ENCODE data around the gene CTRB1.
"Not testable (repeated sequence)": the region's sequence is repeated elsewhere in the genome, so short reads cannot be mapped to it uniquely, and the experiment has no call there.

Gene CTRB1

DNA sequence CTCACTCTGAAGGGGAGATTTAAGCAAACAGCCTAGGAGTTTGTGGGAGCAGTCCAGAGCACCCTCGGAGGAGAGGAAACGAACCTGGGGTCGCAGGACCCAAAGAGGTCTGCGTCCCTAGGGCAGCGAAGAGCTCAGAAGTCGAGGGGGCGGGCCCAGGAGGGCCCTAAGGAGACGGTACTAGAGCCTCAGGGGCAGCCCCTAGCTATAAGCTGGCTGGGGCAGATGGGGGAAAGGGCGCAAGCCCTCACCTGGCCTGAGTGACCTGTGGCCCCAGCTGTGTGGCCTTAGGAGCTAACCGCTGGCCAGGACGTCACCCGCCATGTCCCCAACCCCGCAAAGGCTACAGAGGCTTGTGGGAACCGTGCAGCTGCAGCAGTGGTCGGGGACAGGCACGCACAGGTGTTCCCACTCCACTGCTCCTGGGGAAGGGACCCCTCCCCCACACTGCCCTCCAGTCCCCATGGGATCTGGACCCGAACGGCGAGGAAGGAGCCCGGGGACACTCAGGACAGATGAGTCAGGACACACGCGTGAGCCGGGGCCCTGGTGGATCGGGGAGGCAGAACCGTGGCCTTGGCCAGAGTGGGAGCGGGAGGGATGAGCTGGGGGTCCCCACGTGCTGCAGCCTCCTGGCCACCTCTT is 9.8 kb upstream of the CTRB1 start:
- no peak for DNase-seq (ENCODE audit: low read depth)
- H3K4me3 ChIP-seq (ENCODE audit: control insufficient read depth, low read depth, low read length): no peak overlapping the region
- TF ChIP-seq, protein P1, sequence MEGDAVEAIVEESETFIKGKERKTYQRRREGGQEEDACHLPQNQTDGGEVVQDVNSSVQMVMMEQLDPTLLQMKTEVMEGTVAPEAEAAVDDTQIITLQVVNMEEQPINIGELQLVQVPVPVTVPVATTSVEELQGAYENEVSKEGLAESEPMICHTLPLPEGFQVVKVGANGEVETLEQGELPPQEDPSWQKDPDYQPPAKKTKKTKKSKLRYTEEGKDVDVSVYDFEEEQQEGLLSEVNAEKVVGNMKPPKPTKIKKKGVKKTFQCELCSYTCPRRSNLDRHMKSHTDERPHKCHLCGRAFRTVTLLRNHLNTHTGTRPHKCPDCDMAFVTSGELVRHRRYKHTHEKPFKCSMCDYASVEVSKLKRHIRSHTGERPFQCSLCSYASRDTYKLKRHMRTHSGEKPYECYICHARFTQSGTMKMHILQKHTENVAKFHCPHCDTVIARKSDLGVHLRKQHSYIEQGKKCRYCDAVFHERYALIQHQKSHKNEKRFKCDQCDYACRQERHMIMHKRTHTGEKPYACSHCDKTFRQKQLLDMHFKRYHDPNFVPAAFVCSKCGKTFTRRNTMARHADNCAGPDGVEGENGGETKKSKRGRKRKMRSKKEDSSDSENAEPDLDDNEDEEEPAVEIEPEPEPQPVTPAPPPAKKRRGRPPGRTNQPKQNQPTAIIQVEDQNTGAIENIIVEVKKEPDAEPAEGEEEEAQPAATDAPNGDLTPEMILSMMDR (conservative IDR thresholded peaks at IDR 0.05; ENCODE audit: control insufficient read depth, insufficient read depth, low read depth, low read length): no peak

DNA sequence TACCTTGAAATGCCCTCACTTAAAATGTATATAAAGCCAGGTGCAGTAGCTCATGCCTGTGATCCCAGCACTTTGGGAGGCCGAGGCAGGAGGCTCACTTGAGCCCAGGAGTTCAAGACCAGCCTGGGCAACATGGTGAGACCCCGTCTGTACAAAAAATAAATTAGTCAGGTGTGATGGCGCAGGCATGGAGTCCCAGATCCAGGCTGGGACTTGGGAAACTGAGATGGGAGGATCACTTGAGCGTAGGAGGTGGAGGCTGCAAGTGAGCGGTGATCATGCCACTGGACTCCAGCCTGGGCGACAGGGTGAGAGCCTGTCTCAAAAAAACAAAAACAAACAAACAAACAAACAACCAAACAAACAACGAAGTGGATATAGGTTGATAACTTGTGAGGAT is 9.3 kb upstream of the CTRB1 start:
- not testable (repeated sequence) for DNase-seq (ENCODE audit: low read depth); H3K4me3 ChIP-seq (ENCODE audit: control insufficient read depth, low read depth, low read length)

DNA sequence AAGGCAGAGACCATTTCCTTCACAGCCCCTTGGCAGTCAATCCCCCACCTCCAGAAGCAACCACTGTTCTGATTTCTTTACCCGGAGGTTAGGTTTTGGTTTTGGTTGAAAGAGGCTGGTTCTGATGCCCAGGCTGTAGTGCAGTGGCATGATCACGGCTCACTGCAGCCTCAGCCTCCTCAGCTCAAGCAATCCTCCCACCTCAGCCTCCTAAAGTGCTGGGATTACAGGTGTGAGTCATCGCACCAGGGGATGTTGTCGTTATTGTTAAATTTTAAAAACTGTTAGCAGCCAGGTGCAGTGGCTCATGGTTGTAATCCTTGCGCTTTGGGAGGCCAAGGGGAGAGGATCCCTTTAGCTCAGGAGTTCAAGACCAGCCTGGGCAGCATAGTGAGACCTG is 8.8 kb upstream of the CTRB1 start:
- TF ChIP-seq, protein P1 (conservative IDR thresholded peaks at IDR 0.05; ENCODE audit: control insufficient read depth, insufficient read depth, low read depth, low read length): no peak
- H3K4me3 ChIP-seq (ENCODE audit: control insufficient read depth, low read depth, low read length): no peak overlapping the region
- no peak for DNase-seq (ENCODE audit: low read depth)

DNA sequence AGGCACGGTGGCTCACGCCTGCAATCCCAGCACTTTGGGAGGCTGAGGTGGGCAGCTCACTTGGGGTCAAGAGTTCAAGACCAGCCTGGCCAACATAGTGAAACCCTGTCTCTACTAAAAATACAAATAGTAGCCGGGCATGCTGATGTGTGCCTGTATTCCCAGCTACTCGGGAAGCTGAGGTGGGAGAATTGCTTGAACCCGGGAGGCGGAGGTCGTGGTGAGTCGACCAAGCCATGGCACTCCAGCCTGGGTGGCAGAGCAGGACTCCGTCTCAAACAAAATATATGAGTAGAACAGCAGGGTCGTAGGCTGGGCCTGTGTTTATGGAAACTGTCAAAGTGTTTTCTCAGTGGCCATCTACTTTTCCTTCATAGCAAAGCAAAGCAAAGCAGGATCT is 7.5 kb upstream of the CTRB1 start:
- not testable (repeated sequence) for DNase-seq (ENCODE audit: low read depth); H3K4me3 ChIP-seq (ENCODE audit: control insufficient read depth, low read depth, low read length)

DNA sequence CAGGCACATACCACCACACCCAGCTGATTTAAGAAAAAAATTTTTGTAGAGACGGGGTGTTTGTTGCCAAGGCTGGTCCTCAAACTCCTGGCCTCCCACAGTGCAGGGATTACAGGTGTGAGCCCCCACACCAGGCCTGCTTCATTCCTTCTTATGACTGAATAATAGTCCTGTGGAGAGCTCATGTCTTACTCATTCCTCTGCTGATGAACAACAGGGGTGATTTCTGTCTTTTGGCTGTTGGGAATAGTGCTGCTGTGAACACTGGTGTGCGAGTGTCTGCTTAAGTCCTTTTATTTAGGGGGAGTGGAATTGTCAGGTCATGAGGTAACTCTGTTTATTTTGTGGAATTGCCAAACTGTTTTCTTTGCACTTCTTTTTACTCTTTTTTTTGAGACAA is 2.7 kb upstream of the CTRB1 start:
- no peak overlapping the region for H3K4me3 ChIP-seq (ENCODE audit: control insufficient read depth, low read depth, low read length)
- TF ChIP-seq, protein P1 (conservative IDR thresholded peaks at IDR 0.05; ENCODE audit: control insufficient read depth, insufficient read depth, low read depth, low read length): no peak
- no peak for DNase-seq (ENCODE audit: low read depth)

DNA sequence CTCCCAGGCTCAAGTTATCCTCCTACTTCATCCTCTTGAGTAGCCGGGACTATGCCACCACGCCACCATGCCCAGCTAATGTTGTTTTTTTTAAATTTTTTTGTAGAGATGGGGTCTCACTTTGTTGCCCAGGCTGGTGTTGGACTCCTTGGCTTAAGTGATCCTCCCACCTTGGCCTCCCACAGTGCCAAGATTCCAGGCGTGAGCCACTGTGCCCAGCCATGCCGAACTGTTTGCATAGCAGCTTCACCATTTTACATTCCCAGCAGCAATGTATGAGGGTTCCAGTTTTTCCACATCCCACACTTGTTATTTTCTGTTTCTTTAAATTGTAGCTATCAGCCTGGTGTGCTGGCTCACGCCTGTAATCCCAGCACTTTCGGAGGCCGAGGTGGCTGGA is 2.2 kb upstream of the CTRB1 start:
- TF ChIP-seq, protein P1 (conservative IDR thresholded peaks at IDR 0.05; ENCODE audit: control insufficient read depth, insufficient read depth, low read depth, low read length): no peak
- no peak for DNase-seq (ENCODE audit: low read depth)
- no peak overlapping the region for H3K4me3 ChIP-seq (ENCODE audit: control insufficient read depth, low read depth, low read length)

DNA sequence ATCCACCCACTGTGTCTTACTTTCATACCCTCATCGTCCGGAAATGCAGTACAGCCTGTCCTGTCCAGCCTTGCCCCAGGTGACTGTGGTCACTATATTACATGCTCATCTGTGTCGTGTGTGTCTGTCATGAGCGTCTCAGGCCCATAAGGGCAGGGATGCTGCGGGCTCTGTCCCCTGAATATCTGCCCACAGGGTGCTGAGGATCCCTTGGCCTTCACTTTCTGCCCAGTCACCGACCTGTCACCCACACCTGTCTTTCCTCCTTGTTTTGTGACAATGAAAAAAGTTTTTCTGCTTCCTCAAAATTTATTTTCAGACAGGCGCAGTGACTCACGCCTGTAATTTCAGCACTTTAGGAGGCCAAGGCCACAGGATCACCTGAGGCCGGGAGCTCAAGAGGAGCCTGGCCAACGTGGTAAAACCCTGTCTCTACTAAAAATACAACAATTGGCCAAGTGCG is 1.4 kb upstream of the CTRB1 start:
- DNase-seq (ENCODE audit: low read depth): no peak
- TF ChIP-seq, protein P1 (conservative IDR thresholded peaks at IDR 0.05; ENCODE audit: control insufficient read depth, insufficient read depth, low read depth, low read length): no peak
- no peak overlapping the region for H3K4me3 ChIP-seq (ENCODE audit: control insufficient read depth, low read depth, low read length)

DNA sequence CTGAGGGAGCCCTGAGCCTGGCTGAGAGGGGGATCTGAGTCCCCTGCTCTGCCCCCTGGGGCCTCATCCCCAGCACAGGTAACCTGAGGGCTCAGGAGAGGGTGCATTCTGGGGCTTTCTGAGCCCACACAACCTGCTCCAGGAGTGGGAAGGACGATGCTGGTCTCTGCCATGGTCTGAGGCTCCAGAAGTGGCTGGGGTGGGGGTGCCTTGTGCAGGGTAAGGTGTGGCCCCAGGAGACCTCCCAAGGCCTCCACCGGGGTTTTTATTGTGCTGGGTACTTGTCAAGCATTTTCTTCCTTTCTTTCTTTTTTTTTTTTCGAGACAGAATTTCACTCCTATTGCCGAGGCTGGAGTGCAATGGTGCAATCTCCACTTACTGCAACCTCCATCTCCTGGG is 300 bp downstream of the CTRB1 start:
- TF ChIP-seq, protein P1 (conservative IDR thresholded peaks at IDR 0.05; ENCODE audit: control insufficient read depth, insufficient read depth, low read depth, low read length): no peak
- H3K4me3 ChIP-seq (ENCODE audit: control insufficient read depth, low read depth, low read length): no peak overlapping the region
- DNase-seq (ENCODE audit: low read depth): no peak

Data from fibroblast of mammary gland (primary cell).